Trophoblast cell (in vitro differentiated cells and primary cell): ENCODE measurements around the gene PEX7.

Experiments used
- DNase-seq, 2 donors: peaks; one replicate each; pipeline ENCODE4 v3.0.0-alpha.2; 2016
- H2AFZ ChIP-seq: 2 replicates; pipeline ENCODE4 v1.6.1; 2013; ENCODE audit warnings: low read length, moderate library complexity, mild to moderate bottlenecking; ENCODE audit not compliant: insufficient read depth, poor library complexity
- H2AK5ac ChIP-seq: 2 replicates; pipeline ENCODE4 v1.6.1; 2013; ENCODE audit warnings: mild to moderate bottlenecking, low read length
- H2BK120ac ChIP-seq: 2 replicates; pipeline ENCODE4 v1.6.1; 2013; ENCODE audit warnings: low read length, mild to moderate bottlenecking, moderate library complexity; ENCODE audit not compliant: insufficient read depth, poor library complexity
- H2BK12ac ChIP-seq: 2 replicates; pipeline ENCODE4 v1.6.1; 2013; ENCODE audit warnings: mild to moderate bottlenecking, low read length, moderate library complexity
- H2BK5ac ChIP-seq: 2 replicates; pipeline ENCODE4 v1.6.1; 2013; ENCODE audit warnings: low read length, low read depth, moderate library complexity, mild to moderate bottlenecking; ENCODE audit not compliant: poor library complexity
- H3K14ac ChIP-seq: 2 replicates; pipeline ENCODE4 v1.6.1; 2013; ENCODE audit warnings: mild to moderate bottlenecking, low read length
- H3K18ac ChIP-seq: 2 replicates; pipeline ENCODE4 v1.6.1; 2013; ENCODE audit warnings: mild to moderate bottlenecking, low read length
- H3K23ac ChIP-seq: 2 replicates; pipeline ENCODE4 v1.6.1; 2013; ENCODE audit warnings: low read length
- H3K27ac ChIP-seq: 2 replicates; pipeline ENCODE4 v1.5.1; 2013; ENCODE audit warnings: low read depth, mild to moderate bottlenecking, inconsistent platforms, low read length, moderate library complexity
- H3K27me3 ChIP-seq: 2 replicates; pipeline ENCODE4 v1.6.1; 2013; ENCODE audit warnings: inconsistent platforms, mild to moderate bottlenecking, low read length, moderate library complexity; ENCODE audit not compliant: insufficient read depth
- H3K36me3 ChIP-seq, 2 experiments: 1 replicate in 1 of 2; 2 replicates in 1 of 2; pipeline ENCODE4 v1.6.1; 2013; ENCODE audit warnings: low read length in 2 of 2, mild to moderate bottlenecking in 2 of 2, moderate library complexity in 1 of 2; ENCODE audit not compliant: insufficient read depth in 2 of 2, control insufficient read depth in 1 of 2
- H3K4ac ChIP-seq: 2 replicates; pipeline ENCODE4 v1.6.1; 2013; ENCODE audit warnings: low read depth, mild to moderate bottlenecking, low read length, moderate library complexity
- H3K4me1 ChIP-seq, 2 experiments: 1 replicate in 1 of 2; 2 replicates in 1 of 2; pipeline ENCODE4 v1.6.1; 2013; ENCODE audit warnings: low read length in 2 of 2, mild to moderate bottlenecking in 2 of 2, moderate library complexity in 1 of 2; ENCODE audit not compliant: insufficient read depth in 2 of 2, control insufficient read depth in 1 of 2
- H3K4me2 ChIP-seq: 2 replicates; pipeline ENCODE4 v1.6.1; 2013; ENCODE audit warnings: inconsistent platforms, mild to moderate bottlenecking, low read length, moderate library complexity
- H3K4me3 ChIP-seq: 2 replicates; pipeline ENCODE4 v1.5.1; 2013; ENCODE audit warnings: mild to moderate bottlenecking, low read depth, low read length, inconsistent platforms
- H3K79me1 ChIP-seq: one replicate; pipeline ENCODE4 v1.6.1; 2013; ENCODE audit warnings: low read length
- H3K79me2 ChIP-seq: 2 replicates; pipeline ENCODE4 v1.6.1; 2013; ENCODE audit warnings: low read length, mild to moderate bottlenecking; ENCODE audit not compliant: control insufficient read depth, insufficient read depth, poor library complexity
- H3K9ac ChIP-seq: 2 replicates; pipeline ENCODE4 v1.6.1; 2013; ENCODE audit warnings: mild to moderate bottlenecking, low read length
- H3K9me3 ChIP-seq: 2 replicates; pipeline ENCODE4 v1.6.1; 2013; ENCODE audit warnings: low read depth, mild to moderate bottlenecking, control low read depth, inconsistent platforms, low read length; ENCODE audit not compliant: insufficient read depth
- H4K12ac ChIP-seq: 2 replicates; pipeline ENCODE4 v1.6.1; 2013; ENCODE audit warnings: low read depth, mild to moderate bottlenecking, low read length, moderate library complexity
- H4K8ac ChIP-seq: 2 replicates; pipeline ENCODE4 v1.6.1; 2013; ENCODE audit warnings: low read depth, mild to moderate bottlenecking, low read length, moderate library complexity
- H4K91ac ChIP-seq: one replicate; pipeline ENCODE4 v1.6.1; 2013; ENCODE audit warnings: low read depth, mild to moderate bottlenecking, low read length, moderate library complexity
- WGBS: extraction: QIAGEN DNeasy Blood & Tissue Kit; methylation state at CpG from one replicate; pipeline ENCODE4 v1.1.7; 2013; ENCODE audit warnings: missing lambda C conversion rate; ENCODE audit not compliant: insufficient read length, insufficient coverage; ENCODE audit errors: extremely low coverage; 5-methylcytosine and 5-hydroxymethylcytosine counted together

The PEX7 gene

DNA sequence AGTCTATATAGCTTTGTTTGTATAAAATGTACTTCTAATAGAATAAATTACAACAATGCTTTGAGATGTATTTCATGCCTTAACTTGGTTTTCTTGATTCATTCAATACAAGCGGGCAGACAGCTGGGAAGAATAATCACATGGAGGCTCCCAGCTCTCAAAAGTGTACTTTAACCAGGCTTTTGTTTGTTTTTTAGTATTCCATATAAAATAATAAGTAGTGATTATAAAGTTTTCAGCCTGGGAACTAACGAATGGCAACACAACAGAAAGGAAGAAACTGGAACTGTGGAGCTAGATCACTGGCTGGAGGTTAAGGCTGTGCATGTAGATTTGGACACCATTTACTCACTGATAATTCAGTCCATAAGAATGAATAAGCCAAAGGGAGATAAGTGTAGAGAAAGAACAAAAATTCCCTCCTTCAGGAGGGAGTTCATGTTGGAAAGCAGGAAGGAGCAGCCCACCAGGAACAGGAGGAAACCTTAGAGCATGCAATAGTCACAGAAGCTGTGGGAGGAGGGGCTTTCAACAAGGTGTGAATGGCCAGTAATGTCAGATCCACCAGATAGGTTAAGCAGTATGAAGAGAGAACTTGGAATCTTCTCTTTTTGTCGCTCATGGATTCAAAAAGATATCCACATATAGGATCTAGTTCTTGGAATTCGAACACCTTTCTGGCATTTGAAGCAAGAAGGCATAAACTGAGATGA lies 58.5 kb downstream of the PEX7 start:
- H4K91ac ChIP-seq = no peak overlapping the region
- H3K4me3 ChIP-seq = no peak overlapping the region
- no CpG with 5 or more reads among the region's 4 CpGs for WGBS
- no peaks in the 10 kb centered on the region for H3K36me3 ChIP-seq
- H3K79me1 ChIP-seq = no peaks in the 10 kb centered on the region
- H2BK5ac ChIP-seq = no peak overlapping the region
- no peaks in the 10 kb centered on the region for H3K4me1 ChIP-seq
- H2AK5ac ChIP-seq = no peak overlapping the region
- no peak overlapping the region for H3K14ac ChIP-seq
- no peak overlapping the region for H2AFZ ChIP-seq
- no peak overlapping the region for H3K18ac ChIP-seq
- DNase-seq = no peak
- no peak overlapping the region for H3K4ac ChIP-seq
- no peak overlapping the region for H4K8ac ChIP-seq
- H2BK120ac ChIP-seq = no peak overlapping the region
- H3K27me3 ChIP-seq = no peaks in the 10 kb centered on the region
- H2BK12ac ChIP-seq = no peak overlapping the region
- no peaks in the 10 kb centered on the region for H3K79me2 ChIP-seq
- H3K4me2 ChIP-seq = no peak overlapping the region
- no peak overlapping the region for H4K12ac ChIP-seq
- no peaks in the 10 kb centered on the region for H3K9me3 ChIP-seq
- no peak overlapping the region for H3K9ac ChIP-seq
- no peak overlapping the region for H3K23ac ChIP-seq
- no peak overlapping the region for H3K27ac ChIP-seq

DNA sequence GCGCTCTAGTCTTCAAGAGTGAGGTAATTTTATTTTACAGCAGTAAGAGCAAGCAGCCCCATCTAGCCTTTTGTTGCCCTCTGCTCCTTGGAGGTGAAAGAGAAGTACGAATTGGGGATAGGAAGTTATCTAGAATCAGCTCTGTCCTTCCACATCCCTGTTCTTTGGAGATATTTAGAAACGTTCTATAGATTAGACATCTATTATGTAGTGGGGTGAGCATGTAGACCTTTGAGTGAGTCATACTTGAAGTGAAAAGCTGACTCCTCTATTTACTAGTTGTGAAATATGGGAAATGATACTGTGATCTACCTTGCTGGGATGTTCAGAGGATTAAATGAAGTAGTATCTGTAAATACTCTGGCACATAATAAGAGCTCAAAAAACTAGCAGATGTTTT lies 63.7 kb downstream of the PEX7 start:
- Histone ChIP-seq H3K36me3 (no peaks in the 10 kb centered on the region), H3K14ac (no peak overlapping the region), H4K12ac (no peak overlapping the region), H3K23ac (no peak overlapping the region), H3K4ac (no peak overlapping the region), H3K9me3 (no peaks in the 10 kb centered on the region), H3K4me3 (no peak overlapping the region), H2BK12ac (no peak overlapping the region), H2BK120ac (no peak overlapping the region), H3K4me2 (no peak overlapping the region), H3K79me2 (no peaks in the 10 kb centered on the region), H3K27ac (no peak overlapping the region), H3K18ac (no peak overlapping the region), H3K9ac (no peak overlapping the region), H3K79me1 (no peaks in the 10 kb centered on the region), H3K27me3 (no peaks in the 10 kb centered on the region), H4K91ac (no peak overlapping the region), H2BK5ac (no peak overlapping the region), H4K8ac (no peak overlapping the region), H3K4me1 (no peaks in the 10 kb centered on the region), H2AFZ (no peak overlapping the region), H2AK5ac (no peak overlapping the region)
- no CpG with 5 or more reads among the region's 3 CpGs for WGBS
- no peak for DNase-seq

DNA sequence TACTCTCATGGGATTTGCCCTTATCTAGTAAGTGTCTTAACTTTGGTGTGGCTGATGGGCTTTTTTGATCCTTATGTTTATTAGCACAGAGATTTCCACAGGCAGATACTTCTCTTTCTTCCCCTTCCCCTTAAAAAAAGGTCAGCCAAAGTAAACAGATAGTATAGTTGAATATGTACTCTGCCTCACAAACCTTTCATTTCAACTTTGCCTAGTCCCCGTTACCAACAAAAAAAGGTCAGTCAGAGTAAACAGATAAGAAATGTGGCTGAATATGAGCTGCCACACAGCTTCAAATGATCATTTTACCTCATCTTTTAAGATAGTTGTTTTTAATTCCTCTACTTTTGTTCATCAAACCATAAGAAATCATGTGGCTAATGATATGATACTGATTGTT lies 65.6 kb downstream of the PEX7 start:
- Histone ChIP-seq H2AFZ (no peak overlapping the region), H3K4me2 (no peak overlapping the region), H3K27ac (no peak overlapping the region), H2BK5ac (no peak overlapping the region), H3K9ac (no peak overlapping the region), H4K91ac (no peak overlapping the region), H2BK120ac (no peak overlapping the region), H3K18ac (no peak overlapping the region), H4K8ac (no peak overlapping the region), H3K4me1 (no peaks in the 10 kb centered on the region), H3K23ac (no peak overlapping the region), H3K14ac (no peak overlapping the region), H3K4ac (no peak overlapping the region), H3K79me1 (no peaks in the 10 kb centered on the region), H2AK5ac (no peak overlapping the region), H4K12ac (no peak overlapping the region), H3K27me3 (no peaks in the 10 kb centered on the region), H3K36me3 (no peaks in the 10 kb centered on the region), H3K4me3 (no peak overlapping the region), H3K79me2 (no peaks in the 10 kb centered on the region), H3K9me3 (no peaks in the 10 kb centered on the region), H2BK12ac (no peak overlapping the region)
- WGBS = no CpG with 5 or more reads among the region's 1 CpG
- no peak for DNase-seq

DNA sequence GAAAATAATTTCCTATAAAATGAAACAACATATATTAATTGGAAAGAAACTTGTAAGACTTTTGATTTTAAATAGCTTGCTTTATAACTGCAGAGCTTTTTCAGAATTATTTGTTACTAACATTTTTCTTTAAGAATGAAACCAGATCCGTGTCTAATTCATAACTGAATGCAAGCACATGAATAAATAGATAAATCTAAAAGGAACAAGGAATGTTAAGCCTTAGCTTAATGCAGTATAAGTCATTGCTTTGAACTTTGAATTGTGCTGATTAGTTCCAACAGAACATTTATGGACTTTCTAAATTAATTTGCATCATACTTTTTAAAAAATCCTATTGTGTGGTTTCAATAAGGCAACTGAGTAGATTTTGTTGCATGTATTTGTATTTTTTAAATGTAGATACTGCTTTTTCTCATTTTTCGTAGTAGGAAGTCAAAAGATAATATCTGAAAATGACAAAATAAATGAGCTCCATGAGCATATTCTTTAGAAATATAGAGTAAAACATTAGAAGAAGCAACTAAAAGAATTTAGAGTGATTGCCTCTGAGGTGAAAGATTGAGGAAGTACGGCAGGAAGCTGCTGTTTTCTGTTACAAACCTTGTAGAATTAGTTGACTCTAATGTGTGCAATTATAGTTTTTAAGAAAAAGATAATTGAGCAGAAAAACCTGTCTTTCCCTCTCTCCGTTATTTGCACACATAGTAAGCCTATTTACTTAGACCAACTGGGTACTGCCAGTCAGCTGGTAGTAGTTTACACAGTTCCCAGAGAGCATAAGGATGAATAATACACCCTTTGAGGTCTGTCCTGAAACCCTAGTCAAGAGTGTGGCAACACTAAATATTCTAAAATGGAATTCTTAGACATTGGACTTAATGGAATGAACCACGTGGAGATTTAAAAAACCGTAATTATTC lies 67.1 kb downstream of the PEX7 start:
- no peak overlapping the region for H3K4ac ChIP-seq

More for the DNA sequence above, 67.1 kb downstream of the PEX7 start:
- Histone ChIP-seq H2BK120ac (no peak overlapping the region), H3K23ac (no peak overlapping the region), H3K9me3 (no peaks in the 10 kb centered on the region), H4K12ac (no peak overlapping the region), H4K8ac (no peak overlapping the region), H3K27ac (no peak overlapping the region), H3K14ac (no peak overlapping the region), H3K27me3 (no peaks in the 10 kb centered on the region), H3K4me1 (peaks cover 0 to 4% of the 10 kb centered on the region in 2 experiments), H3K18ac (no peak overlapping the region), H2AFZ (no peak overlapping the region), H2BK12ac (no peak overlapping the region), H3K79me2 (no peaks in the 10 kb centered on the region), H3K9ac (no peak overlapping the region), H3K79me1 (no peaks in the 10 kb centered on the region), H2BK5ac (no peak overlapping the region), H2AK5ac (no peak overlapping the region), H3K4me3 (no peak overlapping the region), H4K91ac (no peak overlapping the region), H3K4me2 (no peak overlapping the region), H3K36me3 (no peaks in the 10 kb centered on the region)
- WGBS = no CpG with 5 or more reads among the region's 6 CpGs
- no peak for DNase-seq
